ENCODE results near the gene KRTAP4-7. TPM values are rescaled to one million over a fixed set of nuclear protein-coding genes. Genes with fewer than 3 reads are reported as not detected.
"Not testable (repeated sequence)": the region's sequence is repeated elsewhere in the genome, so short reads cannot be mapped to it uniquely, and the experiment has no call there.

Gene KRTAP4-7
- total RNA-seq, 1 experiment from 2014 or later, result not detected

- H3K27ac ChIP-seq (ENCODE audit: low read length); POLR2A ChIA-PET: not testable (repeated sequence)
- CTCF ChIA-PET, result interaction anchor here (0.7 kb wide), 1 partner anchor 416 kb away, joined by 3 read pairs; no protein-coding TSS in a partner anchor
Measured at GRCh38 chr17:41123991-41124371, 40.0 kb downstream of the KRTAP4-7 start, which contains the start of gene KRTAP4-12. TSS of gene KRTAP4-12 (minus strand) at chr17:41124182. CDS start at chr17:41124122, 60 bp downstream.

GRCh38 chr17:41125064-41125463, 41.1 kb downstream of the KRTAP4-7 start:
- no peak for TF ChIP-seq SIN3A (IDR thresholded peaks at IDR 0.05; ENCODE audit: borderline replicate concordance, insufficient read depth, low read depth, low read length)
- in situ Hi-C loops (cut with HindIII; ENCODE audit: low pct_unique_long_range_greater_than_20kb, low sequenced_read_pairs) (no loop called here), intact Hi-C loops (cut with micrococcal nuclease; ENCODE audit: unreplicated experiment) (no loop called here)
- H3K27me3 ChIP-seq (ENCODE audit: control insufficient read depth, insufficient read depth, low read length), result no peaks in the 10 kb centered on the region
- H3K9me3 ChIP-seq (ENCODE audit: control insufficient read depth, insufficient read depth, low read depth, low read length), result no peaks in the 10 kb centered on the region
- H3K36me3 ChIP-seq (ENCODE audit: control insufficient read depth, insufficient read depth, low read length), result no peaks in the 10 kb centered on the region
- CTCF ChIA-PET, result no interaction called here
- BruUV-seq (replicated peaks), result no TSS peak
- ATAC-seq, result no peak
- H3K4me3 ChIP-seq (ENCODE audit: low read depth in 2 of 2, low read length in 2 of 2), result no peak overlapping the region
- no peak overlapping the region for H3K27ac ChIP-seq (ENCODE audit: low read length)
- POLR2A ChIA-PET, result no interaction called here
- no peaks in the 10 kb centered on the region for H3K4me1 ChIP-seq (ENCODE audit: control insufficient read depth, insufficient read depth, low read length)
- DNase-seq (ENCODE audit: low read depth, low spot score), result no peak

More at GRCh38 chr17:41123991-41124371, 40.0 kb downstream of the KRTAP4-7 start, which contains the start of gene KRTAP4-12:
- BruUV-seq (replicated peaks); DNase-seq (ENCODE audit: low read depth, low spot score); H3K4me1 ChIP-seq (ENCODE audit: control insufficient read depth, insufficient read depth, low read length); H3K4me3 ChIP-seq (ENCODE audit: low read depth in 2 of 2, low read length in 2 of 2); ATAC-seq; H3K36me3 ChIP-seq (ENCODE audit: control insufficient read depth, insufficient read depth, low read length); intact Hi-C loops (cut with micrococcal nuclease; ENCODE audit: unreplicated experiment); H3K9me3 ChIP-seq (ENCODE audit: control insufficient read depth, insufficient read depth, low read depth, low read length); in situ Hi-C loops (cut with HindIII; ENCODE audit: low pct_unique_long_range_greater_than_20kb, low sequenced_read_pairs); H3K27me3 ChIP-seq (ENCODE audit: control insufficient read depth, insufficient read depth, low read length): not testable (repeated sequence)

GRCh38 chr17:41126412-41126811, 42.5 kb downstream of the KRTAP4-7 start:
- no TSS peak for BruUV-seq (replicated peaks)

More at GRCh38 chr17:41126412-41126811, 42.5 kb downstream of the KRTAP4-7 start:
- POLR2A ChIA-PET, result no interaction called here
- Histone ChIP-seq H3K27ac (ENCODE audit: low read length) (no peak overlapping the region), H3K4me3 (ENCODE audit: low read depth in 2 of 2, low read length in 2 of 2) (no peak overlapping the region), H3K9me3 (ENCODE audit: control insufficient read depth, insufficient read depth, low read depth, low read length) (no peaks in the 10 kb centered on the region), H3K4me1 (ENCODE audit: control insufficient read depth, insufficient read depth, low read length) (no peaks in the 10 kb centered on the region), H3K36me3 (ENCODE audit: control insufficient read depth, insufficient read depth, low read length) (no peaks in the 10 kb centered on the region), H3K27me3 (ENCODE audit: control insufficient read depth, insufficient read depth, low read length) (no peaks in the 10 kb centered on the region; the same call in 1 of the 2 replicates)
- DNase-seq (ENCODE audit: low read depth, low spot score), result no peak
- in situ Hi-C loops (cut with HindIII; ENCODE audit: low pct_unique_long_range_greater_than_20kb, low sequenced_read_pairs) (no loop called here), intact Hi-C loops (cut with micrococcal nuclease; ENCODE audit: unreplicated experiment) (no loop called here)
- TF ChIP-seq CTCF (IDR thresholded peaks at IDR 0.05) (no peak), SIN3A (IDR thresholded peaks at IDR 0.05; ENCODE audit: borderline replicate concordance, insufficient read depth, low read depth, low read length) (no peak), REST (IDR thresholded peaks at IDR 0.05; ENCODE audit: insufficient read depth in 1 of 2, low read depth in 2 of 2, low read length in 1 of 2) (no peak), POLR2AphosphoS5 (IDR thresholded peaks at IDR 0.05; ENCODE audit: low read depth, low read length) (no peak), TCF7L2 (IDR thresholded peaks at IDR 0.05; ENCODE audit: low read depth, low read length) (no peak)
- CTCF ChIA-PET, result no interaction called here
- ATAC-seq, result no peak

Measured in Panc1 (cell line).